CD4-positive, alpha-beta T cell treated with Interferon alpha-2 for 1 hour (primary cell): ENCODE results near the gene CYP2J2.
"Not testable (repeated sequence)": the region's sequence is repeated elsewhere in the genome, so short reads cannot be mapped to it uniquely, and the experiment has no call there.

Experiments used
- DNase-seq, 2 donors: peaks; one replicate each; pipeline ENCODE4 v3.0.0-alpha.2; 2020 to 2022

Gene CYP2J2

GRCh38 chr1:59926381-59927123 lies at the start of gene CYP2J2:
TSS of gene CYP2J2 (minus strand) at chr1:59926773. CDS start at chr1:59926746, 27 bp downstream.
- peak; percentile 18 to 28 for DNase-seq

GRCh38 chr1:59973719-59974118 lies 47.1 kb upstream of the CYP2J2 start:
- DNase-seq: no peak

- no peak for DNase-seq
These were observed 45.8 kb upstream of the CYP2J2 start for GRCh38 chr1:59972216-59972927.

- peak; percentile 17 to 25 for DNase-seq
These were observed 44.9 kb upstream of the CYP2J2 start for GRCh38 chr1:59971464-59971911.

GRCh38 chr1:59969542-59970175 lies 43.1 kb upstream of the CYP2J2 start:
- not testable (repeated sequence) for DNase-seq

- DNase-seq: not testable (repeated sequence)
These were observed 42.2 kb upstream of the CYP2J2 start for GRCh38 chr1:59968746-59969145.

- no peak for DNase-seq
These were observed 41.2 kb upstream of the CYP2J2 start for GRCh38 chr1:59967780-59968179.

- DNase-seq: no peak
These were observed 40.6 kb upstream of the CYP2J2 start for GRCh38 chr1:59967141-59967697.

- no peak for DNase-seq
These were observed 25.5 kb upstream of the CYP2J2 start for GRCh38 chr1:59952065-59952464.

GRCh38 chr1:59949648-59950047 lies 23.1 kb upstream of the CYP2J2 start:
- no peak for DNase-seq

GRCh38 chr1:59948990-59949389 lies 22.4 kb upstream of the CYP2J2 start:
- DNase-seq: no peak

- peak; percentile 20 to 56 for DNase-seq
These were observed 20.7 kb upstream of the CYP2J2 start for GRCh38 chr1:59947047-59947938.

GRCh38 chr1:59945790-59946189 lies 19.2 kb upstream of the CYP2J2 start:
- DNase-seq: no peak

GRCh38 chr1:59939393-59939792 lies 12.8 kb upstream of the CYP2J2 start:
- no peak for DNase-seq

GRCh38 chr1:59937636-59938210 lies 11.2 kb upstream of the CYP2J2 start:
- no peak for DNase-seq

GRCh38 chr1:59936358-59936821 lies 9.8 kb upstream of the CYP2J2 start:
- no peak for DNase-seq

- DNase-seq: no peak
These were observed 2.4 kb upstream of the CYP2J2 start for GRCh38 chr1:59928996-59929395.

GRCh38 chr1:59927213-59927612 lies 640 bp upstream of the CYP2J2 start:
- no peak for DNase-seq

GRCh38 chr1:59924653-59925052 lies 1.9 kb downstream of the CYP2J2 start:
- DNase-seq: no peak

- not testable (repeated sequence) for DNase-seq
These were observed 5.2 kb downstream of the CYP2J2 start for GRCh38 chr1:59921258-59921899.

GRCh38 chr1:59919746-59920145 lies 6.8 kb downstream of the CYP2J2 start:
- DNase-seq: no peak
